GM21723 (cell line): ENCODE data around the gene ADGRV1.
"Not testable (repeated sequence)": the region's sequence is repeated elsewhere in the genome, so short reads cannot be mapped to it uniquely, and the experiment has no call there.

ENCODE experiments used
- ATAC-seq: cut with Tn5 transposase; IDR thresholded peaks from one replicate; pipeline ENCODE4 v1.9.1; 2021; ENCODE audit warnings: mild to moderate bottlenecking, moderate library complexity; ENCODE audit not compliant: unreplicated experiment

Gene ADGRV1

DNA sequence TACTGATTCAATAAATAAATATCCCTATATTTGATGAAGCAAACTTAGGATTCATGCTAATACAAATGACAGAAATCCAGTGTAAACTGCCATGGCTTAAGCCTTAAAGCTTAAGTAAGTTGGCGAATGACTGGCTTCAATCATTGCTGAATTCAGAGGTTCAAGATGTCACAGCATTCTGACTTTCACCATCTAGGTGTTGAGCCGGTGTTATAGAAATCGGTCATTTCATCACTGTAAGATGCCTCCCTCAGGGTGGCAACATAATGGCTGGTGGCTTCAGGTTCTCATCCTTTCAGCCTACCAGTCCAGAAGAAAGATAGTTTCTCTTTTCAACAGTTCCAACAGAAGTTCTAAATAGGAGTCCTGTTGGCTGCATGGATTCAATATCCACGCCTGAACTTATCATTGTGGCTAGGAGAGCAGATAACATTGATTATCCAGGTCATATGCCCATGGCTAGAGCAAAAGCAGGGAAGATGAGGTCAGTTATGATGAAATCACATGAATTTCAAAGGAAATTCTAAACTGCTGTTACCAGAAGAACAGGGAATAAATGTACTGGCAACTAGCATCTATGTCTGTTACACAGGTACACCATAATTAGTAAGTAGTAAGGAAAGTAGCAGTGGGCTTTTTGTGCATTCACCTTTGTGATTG is 460.2 kb downstream of the ADGRV1 start:
- no peak for ATAC-seq

DNA sequence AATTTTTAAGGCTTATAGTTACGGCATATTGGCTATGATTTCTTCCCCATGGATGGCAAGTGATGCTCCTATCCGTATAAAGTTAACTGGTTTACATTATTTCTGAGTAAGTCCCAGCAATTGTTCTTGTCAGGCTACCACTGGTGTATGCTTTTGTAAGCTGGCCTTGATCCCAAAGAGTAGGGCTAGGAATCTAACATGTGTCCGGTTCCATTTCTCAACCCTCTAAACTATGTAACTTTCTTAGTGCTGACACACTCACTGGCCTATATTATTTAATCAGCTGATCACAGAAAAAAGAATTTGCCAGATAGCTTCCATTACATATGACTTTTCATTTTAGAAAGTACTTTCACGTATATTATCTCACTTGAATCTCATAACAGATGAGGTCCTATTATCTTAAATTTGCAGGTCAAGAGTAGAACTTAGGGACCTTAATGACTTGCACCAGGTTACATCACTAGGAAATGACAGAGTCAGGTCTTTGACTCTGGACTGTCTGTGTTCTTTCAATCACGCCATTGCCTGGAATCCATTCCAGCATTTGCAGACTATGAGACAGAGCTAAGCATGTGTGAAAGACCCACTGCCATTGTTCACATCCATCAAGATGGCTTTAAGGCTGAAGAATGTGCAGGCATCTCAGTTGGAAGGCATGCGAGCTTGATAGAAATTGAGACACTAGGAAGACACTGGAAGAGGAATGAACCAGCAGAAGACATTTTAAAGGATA is 461.6 kb downstream of the ADGRV1 start:
- ATAC-seq = no peak

DNA sequence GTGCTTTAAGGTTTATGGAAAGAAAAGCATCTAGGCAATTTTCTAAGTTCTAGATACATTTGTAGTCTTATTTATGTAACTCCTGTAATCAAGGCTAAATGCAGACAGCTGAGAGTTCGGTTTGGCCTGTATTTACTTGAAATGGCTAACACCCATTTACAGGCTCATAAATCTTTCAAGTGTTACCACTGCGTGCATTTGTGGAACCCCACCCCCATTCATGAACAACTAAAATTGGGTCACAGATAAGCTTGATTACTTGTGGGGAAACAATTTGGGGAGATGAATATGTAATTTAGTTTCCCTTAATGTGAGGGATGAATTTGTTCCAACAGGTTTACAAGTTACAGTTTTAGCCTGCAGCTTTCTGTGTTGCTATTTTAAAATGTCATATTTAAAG is 463.9 kb downstream of the ADGRV1 start:
- no peak for ATAC-seq

DNA sequence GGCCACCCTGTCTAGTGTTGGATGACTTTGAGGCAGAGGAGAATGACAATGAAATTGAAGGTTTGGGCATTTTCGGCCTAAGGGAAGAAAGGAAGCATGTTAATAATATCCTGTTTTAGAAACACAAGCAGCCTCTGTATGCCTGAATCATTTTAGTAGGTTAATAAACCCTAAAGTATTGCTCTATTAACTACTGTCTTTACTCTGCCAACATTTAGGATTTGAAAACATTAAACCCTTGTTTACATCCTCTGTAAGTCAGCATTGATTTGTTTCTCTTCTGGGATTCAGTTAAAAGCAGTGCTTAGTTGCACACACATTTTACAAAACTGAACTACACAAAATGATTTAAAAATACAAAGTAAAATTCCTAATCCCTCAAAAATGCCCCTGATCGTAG is 465.6 kb downstream of the ADGRV1 start:
- no peak for ATAC-seq

DNA sequence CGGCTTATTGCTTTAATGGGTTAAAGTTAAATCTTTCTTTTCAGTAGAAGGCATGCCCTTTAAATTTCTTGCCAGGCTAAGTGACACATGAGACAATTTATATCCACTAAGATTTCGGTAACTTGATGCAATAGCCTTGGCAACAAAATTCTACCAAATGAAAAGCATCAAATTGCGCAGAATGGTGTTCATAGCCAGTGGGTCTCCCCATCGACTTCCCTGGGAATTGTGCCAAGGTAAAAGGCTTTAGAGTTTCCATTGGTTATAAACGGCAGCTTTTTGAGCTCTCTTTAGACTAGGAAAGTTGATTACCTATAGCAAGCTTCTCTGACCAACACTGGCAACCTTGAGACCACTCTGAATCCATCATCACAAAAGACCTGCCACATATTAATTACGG is 466.1 kb downstream of the ADGRV1 start:
- ATAC-seq = no peak

DNA sequence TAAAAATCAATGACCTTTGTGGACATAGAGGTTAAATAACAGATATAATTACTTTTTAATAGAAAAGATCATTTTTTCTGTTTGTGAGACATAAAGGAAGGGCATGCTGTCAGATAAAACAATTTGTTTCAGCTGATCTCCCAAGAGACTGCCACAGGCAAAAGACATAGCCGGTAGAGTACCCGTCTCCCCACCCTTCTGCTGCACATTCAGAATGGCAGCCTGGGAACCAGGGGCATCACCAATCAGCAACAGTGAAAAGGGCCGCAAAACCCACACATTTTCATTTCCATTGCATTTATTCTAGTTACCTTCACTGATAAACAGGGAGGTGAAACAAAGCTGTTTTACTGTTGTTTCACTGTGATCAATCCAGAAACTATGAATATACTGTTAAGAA is 466.9 kb downstream of the ADGRV1 start:
- ATAC-seq = no peak

DNA sequence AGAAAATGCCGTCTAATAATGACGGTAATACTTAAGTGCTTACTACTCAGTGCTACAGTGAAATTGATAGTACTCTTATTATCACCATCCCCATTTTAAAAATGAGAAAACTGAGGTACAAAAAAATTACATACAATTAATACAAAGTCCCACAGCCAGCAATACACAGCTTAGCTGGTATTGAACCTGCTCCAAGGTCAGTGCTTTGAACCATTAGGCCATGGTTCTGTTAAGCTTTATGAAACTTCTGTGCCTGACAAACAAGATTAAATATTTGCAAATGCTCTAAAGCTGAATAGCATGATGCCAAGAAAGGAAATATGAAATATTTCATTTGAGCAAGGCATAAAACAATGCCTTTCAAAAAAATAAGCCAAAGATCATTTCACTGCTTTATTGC is 467.4 kb downstream of the ADGRV1 start:
- no peak for ATAC-seq

DNA sequence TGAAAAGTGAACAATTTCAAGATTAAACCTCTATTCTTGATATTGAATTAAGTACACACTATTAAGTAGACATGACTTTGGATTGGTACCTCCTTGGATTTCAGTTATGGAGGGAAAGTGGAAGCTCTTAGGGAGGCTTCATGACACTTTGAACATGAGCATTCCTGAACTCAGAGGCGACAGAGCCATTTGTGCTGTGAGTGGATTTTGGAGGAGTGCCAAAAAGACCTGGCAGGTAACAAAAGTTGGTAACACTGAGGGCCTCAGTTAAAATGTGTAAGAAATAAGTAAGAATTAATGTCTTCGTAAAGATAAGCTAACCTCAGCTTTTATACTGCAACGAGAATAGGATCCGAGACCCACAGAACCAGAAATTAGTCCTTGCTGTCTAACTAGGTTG is 467.9 kb downstream of the ADGRV1 start:
- no peak for ATAC-seq

DNA sequence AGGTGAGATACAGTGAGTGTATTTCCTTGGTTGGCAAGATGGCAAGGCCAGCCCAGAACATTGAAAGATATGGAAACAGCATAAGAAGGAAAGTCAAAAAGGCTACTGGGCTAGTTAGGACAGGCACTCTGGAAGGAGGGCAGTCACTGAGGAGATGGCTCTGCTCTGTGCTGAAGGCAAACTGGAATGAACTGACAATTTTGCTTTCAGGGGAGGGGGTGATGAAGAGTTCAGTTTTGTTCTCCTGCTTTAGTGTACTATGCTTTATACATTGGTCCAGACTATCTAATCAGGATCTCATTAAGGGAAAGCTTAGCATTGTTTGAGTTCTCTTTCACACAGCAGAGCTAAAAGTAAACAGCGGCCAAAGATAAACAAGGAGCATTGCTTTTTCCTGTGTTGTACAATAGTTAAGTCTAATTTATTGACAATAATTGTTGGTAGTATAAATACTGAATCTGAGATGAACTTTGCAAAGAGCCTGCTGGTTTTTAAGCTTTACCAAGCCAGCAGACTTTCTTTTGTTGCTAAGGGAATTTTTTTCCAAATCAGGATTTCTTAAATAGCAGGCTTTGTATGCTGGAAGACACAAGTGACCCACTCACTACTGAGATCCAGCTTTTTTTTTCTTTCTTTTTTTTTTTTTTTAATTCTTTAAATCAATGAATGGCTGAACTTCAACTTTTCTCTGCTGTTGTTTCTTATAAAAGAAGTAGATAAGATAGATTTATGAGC is 469.0 kb downstream of the ADGRV1 start:
- ATAC-seq = no peak

DNA sequence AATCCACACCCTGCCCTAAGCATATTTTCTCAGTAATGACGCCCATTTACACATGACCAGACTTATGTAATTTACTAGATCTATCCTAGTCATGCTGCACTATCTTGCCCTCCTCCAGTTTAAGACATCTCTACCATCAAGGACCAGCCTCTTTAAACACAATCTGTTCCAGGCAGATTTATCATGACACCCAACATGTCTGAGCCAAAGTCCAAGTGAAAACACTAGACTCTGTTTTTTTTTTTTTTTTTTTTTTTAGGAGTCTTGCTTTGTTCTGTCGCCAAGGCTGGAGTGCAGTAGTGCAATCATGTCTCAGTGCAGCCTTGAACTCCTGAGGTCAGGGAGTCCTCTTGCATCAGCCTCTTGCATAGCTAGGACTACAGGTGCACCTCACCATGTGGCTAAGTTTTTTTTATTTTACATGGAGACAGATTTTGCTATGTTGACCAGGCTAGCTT is 469.9 kb downstream of the ADGRV1 start:
- no peak for ATAC-seq

DNA sequence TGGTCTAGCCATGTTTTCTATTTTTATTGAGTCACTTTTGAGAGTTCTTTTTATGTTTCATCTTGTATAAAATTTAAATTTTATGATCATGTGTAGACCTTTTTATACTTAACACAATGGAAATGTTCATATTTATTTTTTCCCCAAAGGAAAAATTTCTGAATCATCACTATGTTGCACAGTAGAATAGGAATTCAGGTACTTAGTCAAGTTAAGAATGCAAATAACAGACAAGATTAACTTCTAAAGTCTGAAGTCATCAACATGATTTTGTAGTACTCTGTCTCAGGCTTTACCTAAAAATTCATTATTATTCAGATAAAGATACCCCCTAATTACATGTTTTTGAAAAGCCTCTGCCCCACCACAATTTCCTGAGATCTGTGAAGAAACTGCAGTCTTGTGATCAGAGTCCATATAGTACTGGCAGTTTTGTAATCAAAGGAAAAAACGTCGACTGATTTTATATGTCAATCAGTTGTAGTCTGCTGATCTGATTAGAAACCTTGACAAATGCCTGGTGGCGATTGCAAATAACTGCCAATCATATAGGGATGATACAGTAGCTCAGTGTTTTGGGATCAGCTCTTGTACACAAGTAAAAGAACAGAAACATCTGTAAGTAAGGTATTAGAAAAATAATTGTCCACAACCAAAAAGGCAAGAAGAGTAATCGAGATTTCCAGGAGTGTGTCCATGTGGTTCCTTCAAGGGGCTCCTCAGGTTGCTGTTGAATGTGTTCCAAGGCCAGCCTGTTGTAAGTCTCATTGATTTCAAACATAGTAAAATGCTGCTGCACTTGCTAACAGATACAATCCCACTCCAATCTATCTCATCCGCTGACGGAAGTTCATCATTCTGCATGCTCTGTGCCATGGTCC is 472.2 kb downstream of the ADGRV1 start:
- ATAC-seq = no peak

DNA sequence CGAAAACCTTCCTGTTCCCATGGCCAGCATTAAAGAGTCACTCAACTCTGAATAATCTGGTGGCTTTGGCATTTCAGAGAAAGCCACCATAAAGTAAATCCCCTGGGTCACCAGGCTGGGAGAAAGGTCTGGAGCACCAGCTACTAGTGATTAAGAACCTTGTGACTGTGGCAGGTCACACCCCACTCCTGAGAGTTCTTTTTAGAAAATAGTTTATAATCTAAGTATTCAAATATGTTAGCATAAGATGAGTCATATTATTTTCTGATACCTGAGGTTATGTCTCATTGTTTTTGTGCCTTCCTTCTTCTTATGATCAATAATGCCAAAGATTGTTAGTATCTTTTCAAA is 472.8 kb downstream of the ADGRV1 start:
- ATAC-seq = no peak

DNA sequence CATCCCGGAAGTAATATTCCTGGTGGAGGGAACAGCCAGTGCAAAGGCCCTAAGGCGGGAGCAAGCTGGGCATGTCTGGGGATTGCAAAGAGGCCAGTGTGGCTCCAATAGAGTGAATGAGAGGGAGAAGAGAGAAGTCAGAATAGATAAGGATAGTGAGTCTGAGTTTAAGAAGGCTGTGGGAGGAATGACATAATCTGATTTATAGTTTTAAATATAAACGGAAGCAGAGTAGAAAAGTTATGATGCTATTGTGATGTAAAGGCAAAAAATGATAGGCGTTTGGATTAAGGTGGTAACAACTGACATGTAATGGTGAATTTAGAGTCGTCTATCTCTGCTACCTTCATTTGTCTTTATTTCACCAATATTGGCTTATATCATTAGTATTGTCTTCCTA is 473.5 kb downstream of the ADGRV1 start:
- no peak for ATAC-seq

DNA sequence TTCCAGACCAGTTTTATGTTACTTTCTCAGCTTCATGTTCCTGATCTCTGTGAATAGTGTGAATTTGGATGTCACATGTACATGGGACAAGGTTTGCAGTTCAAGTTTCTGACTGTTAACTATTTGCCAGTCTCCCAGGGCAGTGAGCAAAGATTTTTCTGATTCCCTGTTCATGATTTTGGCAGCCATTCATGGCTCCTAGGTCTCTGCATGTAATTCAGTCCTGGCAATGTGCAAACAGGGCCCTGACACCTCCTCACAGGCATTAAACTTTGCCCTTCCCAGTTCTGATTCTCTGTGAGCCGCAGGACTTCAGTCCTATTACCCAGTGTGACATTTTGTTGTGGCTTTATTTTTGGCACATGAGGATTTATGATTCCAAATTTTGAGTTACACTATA is 474.8 kb downstream of the ADGRV1 start:
- ATAC-seq = no peak

DNA sequence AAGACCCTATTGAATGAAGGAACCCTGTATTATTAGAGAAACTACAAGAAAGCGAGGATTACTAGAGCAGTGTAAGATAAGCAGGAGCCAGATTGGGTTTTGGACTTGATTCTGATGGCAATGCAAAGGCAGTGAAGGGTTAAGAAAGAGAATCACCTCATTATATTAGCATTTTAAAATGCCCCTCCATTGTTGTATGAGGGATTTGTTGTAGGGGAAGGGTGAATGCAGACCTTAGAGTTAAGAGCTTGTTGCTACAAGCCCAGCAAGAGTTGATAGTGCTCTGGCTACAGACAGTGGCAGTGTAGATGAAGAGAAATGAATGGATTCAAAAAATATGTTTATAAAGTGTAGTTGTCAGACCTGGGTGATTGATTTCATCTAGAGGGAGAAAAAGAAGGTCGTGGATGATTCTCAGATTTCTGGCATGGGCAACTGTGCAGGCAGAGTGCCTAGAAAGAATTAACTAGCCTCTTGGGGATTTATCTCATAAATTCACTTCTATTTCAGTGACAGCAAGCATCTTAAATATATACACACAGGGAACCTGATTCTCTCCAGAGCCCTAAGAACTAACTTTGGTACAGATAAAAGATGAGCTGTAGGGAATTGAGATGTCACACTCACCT is 479.7 kb downstream of the ADGRV1 start:
- no peak for ATAC-seq

DNA sequence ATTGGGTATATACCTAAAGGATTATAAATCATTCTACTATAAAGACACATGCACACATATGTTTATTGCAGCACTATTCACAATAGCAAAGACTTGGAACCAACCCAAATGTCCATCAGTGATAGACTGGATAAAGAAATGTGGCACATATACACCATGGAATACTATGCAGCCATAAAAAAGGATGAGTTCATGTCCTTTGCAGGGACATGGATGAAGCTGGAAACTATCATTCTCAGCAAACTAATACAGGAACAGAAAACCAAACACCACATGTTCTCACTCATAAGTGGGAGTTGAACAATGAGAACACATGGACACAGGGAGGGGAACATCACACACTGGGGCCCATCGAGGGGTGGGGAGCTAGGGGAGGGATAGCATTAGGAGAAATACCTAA is 482.5 kb downstream of the ADGRV1 start:
- not testable (repeated sequence) for ATAC-seq

DNA sequence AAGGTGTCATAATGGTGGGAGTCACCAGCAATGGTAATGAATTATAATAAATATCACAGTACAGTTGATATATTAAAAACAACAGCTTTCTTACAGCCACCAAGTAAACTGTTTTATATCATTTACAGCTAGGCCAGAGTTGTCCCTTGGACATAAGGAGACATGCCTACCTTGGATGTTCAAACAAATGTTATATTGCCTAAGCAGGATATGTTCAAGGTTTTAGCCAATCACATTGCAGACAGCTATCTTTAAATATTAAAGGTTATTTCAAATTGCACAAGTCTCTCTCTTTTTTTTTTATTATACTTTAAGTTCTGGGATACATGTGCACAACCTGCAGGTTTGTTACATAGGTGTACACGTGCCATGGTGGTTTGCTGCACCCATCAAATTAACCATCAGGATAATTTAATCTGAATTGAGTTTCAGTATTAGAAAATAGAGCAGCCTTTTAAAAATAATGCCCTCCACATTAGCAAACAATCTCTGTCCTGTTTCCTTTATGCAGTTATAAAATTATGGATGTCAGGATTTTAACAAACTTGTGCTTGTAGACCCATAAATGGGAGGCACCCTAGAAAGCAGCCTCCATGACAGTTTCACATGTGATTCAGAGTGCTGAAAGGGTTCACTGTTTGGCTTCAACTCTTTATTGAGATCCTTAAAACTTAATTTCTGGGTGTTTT is 483.8 kb downstream of the ADGRV1 start:
- ATAC-seq = no peak

DNA sequence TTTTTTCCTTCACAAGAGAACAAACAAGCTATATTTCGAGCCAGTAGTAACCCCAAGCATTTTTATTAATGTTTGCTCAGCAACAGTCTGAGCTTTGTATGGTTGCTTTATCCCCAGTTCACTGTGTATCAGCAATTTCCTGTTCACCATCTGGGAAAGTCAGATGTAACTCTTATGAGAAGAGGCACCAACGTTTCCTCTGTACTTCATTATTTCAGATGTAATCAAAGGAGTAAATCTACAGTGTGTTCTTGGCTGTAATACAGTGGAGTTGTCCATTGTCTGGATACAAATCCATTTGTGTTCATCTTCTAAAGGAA is 484.3 kb downstream of the ADGRV1 start:
- ATAC-seq = no peak

DNA sequence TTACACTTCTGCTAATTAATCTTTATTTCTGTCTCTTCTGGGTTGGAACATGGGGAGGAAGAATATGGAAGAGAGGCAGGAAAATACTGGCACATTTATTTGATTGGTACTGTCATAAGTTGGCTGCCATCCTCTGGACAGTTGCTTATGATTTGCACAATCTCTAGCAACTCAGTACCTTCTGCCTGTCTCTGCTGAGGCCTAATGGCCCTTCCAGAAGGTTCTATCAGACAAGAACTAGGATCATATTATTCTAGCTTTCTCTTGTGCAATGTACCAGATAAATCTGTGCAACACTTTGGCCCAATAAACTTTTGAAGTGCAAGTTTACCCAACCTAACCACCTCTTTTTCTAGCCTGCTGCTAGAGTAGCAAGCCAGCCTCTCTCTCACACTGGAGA is 489.5 kb downstream of the ADGRV1 start:
- ATAC-seq = no peak

DNA sequence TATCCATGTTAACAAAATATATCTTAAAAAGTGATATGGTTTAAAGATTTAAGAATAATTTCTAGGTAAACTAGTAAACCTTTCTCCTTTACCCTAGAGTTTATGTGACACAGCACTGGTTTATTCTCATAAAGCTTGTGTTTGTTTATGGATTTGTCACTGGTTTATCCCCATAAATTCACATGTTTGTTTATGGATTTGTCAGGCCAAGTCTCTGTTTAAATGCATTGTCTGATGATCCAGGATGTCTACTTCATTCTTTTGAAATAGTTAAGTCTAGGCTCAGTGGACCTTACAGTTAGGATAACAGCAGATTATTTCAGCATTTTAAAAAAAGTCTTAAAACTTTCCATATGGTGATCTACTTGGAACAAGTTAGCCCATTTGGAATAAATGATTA is 490.5 kb downstream of the ADGRV1 start:
- ATAC-seq = no peak
